GM19455 (cell line): ENCODE data around the gene NUDT19.
"Not testable (repeated sequence)": the region's sequence is repeated elsewhere in the genome, so short reads cannot be mapped to it uniquely, and the experiment has no call there.

Experiments
- ATAC-seq: cut with Tn5 transposase; IDR thresholded peaks from one replicate; pipeline ENCODE4 v1.9.1; 2021; ENCODE audit not compliant: unreplicated experiment

NUDT19 gene

DNA sequence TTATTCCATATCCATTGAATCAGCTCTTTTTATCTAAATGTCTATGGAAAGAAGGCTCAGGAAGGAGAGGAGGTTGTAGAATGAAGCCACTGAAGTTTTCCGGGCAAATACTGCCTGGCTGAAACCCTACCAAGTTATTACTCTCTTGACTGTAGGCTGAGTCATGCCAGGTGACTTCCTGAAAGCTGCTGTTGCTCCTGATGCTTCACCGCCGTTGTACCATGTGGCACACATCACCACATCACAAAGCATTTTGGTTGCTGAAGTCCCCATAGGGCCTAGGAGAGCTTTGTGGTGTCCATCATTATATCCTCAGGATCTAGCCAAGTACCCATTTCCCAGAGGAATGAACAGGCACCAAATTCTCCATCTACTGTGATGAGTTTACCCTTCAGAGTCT lies 16.8 kb downstream of the NUDT19 start:
- ATAC-seq: no peak

DNA sequence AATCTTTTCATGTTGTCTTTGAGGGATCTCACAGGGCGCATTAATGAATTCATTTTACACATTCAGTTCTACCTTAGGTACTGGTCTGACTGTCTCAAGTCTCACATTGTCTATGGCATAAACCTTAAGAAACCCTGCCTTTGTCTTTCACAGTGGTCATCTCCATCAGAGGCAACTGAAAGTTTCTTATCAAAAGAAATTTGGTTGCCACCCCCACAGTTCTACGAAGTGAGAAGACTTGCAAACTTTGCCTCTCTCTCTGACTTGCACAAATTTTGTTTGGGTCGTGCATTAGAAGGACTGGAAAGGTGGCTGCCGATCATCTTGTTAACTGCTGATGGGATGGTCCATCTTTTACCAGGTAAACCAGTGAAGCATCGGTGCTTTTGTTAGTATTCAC lies 17.4 kb downstream of the NUDT19 start:
- no peak for ATAC-seq

DNA sequence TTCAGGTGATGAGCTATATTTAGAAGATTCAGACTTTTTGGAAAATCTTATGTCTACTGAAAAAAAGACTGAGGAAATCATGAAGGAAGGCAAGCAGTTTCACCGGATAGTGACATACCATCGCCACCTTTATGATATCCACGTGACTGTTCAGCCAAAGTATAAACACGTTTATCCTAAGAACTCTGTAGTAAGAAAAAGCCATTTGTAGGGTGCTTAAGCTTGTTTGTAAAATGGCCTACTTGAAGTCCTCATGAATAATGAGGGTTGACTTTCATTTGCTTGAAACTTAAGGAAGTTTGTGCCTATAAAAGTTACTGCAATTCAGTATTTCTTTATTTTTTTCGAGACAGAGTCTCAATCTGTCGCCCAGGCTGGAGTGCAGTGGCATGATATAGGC lies 20.1 kb downstream of the NUDT19 start:
- ATAC-seq: no peak

DNA sequence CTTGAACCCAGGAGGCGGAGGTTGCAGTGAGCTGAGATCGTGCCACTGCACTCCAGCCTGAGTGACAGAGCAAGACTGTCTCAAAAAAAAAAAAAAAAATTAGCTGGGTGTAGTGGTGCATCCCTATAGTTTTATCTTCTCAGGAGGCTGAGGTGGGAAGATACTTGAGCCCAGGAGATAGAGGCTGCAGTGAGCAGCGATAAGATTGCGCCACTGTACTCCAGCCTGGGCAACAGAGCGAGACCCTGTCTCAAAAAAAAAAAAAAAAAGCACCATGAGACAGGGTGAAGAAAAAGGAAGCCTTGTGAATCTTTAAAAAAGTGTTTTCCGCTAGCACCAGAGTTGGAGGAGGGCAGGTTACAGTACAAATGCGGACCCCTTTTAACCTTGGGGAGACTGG lies 24.6 kb downstream of the NUDT19 start:
- not testable (repeated sequence) for ATAC-seq

DNA sequence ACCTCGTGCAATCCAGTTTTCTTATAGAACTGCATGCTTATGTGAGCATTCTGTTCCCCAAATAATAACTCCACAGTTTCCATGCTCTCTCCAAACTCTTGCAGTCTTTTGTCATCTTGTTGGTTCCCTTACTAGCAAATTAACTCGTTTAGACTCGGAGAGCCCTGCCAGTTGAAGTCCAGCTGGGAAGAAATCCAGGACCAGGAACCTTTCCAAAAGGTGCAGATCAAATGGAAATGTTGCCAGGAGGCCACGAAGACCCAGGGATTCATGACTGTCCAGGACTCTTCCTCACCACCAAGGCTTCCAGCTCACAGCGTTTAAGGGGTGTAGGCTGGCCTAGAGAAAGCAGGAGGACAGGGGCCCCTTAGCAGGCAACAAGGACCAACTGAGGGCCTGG lies 25.9 kb downstream of the NUDT19 start:
- ATAC-seq: no peak

DNA sequence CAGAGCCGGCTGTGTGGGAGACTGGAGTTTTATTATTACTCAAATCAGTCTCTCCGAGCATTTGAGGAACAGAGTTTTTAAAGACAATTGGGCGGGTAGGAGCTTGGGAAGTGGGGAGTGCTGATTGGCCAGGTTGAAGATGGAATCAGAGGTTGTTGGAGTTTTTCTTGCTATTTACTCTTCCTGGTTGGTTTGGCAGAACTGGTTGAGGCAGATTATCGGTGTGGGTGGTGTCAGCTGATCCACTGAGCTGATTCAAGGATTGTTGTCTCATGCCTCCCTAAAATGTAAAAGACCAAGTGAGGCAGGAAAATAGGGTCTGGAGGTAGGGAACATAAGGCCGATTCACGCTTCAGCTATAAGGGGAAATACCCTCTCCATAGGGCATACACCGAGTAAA lies 26.7 kb downstream of the NUDT19 start:
- ATAC-seq: no peak

DNA sequence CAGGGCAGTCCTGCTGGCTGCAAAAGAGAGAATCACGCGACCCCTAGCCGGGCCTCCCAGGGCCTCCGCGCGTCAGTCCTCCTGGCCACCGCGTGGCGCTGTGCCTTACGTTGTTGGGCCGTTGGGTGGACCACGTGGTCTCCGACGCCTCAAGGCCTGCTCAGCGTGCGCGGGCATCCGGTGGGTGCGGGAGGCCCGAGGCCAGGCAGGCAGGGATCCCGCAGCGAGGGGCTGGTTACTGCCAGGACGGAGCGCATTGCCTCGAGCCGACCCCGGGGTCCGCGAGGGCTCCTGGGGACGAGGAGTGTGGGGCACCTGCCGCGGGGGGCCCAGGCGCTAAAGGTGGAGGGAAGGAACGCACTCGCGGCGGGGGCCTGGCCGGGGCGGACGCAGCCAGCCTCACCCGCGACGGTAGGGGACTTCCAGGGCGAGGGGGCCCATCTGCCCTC lies 28.0 kb downstream of the NUDT19 start, which contains the start of gene TDRD12:
TDRD12 (plus strand) TSS at position 157 of the 449 bp plus-strand sequence. CDS start 306 bp downstream, outside the sequence.
- no peak for ATAC-seq

DNA sequence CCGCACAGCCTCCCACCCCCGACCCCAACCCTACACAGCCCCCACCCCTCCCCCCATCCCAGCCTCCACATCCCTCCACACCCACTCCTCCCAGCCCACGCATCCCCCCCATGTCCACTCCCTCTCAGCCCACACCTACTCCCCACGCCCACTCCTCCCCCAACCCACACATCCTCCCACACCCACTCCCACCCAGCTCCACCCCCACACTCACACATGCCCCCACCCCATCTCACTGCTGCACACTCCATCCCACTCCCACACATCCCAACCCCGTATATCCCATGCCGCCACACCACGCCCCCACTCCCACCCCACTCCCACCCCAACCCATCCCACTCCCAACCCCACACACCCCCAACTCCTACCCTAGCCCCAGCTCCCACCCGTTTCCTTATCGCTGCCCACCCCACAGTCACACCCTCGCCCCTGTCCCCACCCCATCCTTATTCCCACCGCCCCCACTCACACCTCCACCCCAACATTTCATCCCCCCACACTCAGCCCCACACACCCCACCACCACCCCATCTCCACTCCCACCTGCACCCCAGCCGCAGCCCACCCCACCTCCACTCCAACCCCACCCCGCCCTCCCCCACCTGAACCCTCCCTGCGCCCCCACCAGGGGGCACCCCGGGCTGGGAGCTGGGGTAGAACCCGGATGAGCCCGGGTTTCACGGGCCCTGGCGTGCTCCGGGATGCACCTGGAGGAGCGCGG lies 28.8 kb downstream of the NUDT19 start:
- no peak for ATAC-seq

DNA sequence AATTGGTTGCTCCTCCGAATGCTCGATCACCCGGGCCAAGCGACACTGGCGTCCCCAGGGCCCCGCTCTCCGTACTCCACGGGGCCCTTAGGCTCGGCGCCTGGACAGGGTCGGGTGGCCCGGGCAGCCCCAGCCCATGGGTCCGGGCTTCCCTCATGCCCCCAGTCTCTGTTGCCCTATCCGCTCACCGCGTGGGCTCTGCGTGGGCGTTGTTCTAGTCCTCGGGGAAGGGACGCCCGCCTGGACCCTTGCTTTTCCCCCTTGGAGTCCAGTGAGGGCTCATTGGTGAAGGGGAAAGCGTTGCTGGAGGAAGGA lies 29.3 kb downstream of the NUDT19 start:
- ATAC-seq: no peak

DNA sequence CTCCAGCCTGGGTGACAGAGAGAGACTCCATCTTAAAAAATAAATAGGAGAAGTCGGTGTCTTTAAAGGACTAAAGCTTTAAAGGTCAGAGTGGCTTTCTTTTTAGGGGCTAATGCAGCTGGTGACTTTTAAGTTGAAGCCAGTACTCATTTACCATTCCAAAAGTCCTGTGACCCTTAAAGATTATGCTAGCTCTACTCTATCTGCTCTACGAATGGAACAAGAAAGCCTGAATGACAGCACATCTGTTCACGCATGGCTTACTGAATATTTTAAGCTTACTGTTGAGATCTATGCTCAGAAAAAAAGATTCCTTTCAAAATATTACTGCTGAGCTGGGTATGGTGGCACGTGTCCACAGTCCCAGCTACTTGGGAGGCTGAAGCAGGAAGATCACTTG lies 44.3 kb downstream of the NUDT19 start:
- no peak for ATAC-seq

DNA sequence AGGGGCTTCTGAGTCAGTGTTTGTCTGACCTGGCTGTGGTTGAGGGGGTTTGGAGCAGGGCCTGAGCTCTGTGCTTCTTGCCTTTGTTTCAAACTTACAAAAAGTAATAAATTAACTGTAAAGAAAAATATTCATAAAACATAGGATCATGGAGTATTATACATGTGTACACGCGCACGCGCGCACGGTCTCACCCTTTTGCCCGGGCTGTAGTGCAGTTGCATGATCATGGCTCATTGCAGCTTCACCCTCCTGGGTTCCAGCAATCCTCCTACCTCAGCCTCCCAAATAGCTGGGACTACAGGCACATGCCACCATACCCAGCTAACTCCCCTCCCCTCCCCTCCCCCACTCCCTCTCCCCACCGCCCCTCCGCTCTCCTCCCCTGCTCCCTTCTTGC lies 51.4 kb downstream of the NUDT19 start:
- ATAC-seq: no peak

DNA sequence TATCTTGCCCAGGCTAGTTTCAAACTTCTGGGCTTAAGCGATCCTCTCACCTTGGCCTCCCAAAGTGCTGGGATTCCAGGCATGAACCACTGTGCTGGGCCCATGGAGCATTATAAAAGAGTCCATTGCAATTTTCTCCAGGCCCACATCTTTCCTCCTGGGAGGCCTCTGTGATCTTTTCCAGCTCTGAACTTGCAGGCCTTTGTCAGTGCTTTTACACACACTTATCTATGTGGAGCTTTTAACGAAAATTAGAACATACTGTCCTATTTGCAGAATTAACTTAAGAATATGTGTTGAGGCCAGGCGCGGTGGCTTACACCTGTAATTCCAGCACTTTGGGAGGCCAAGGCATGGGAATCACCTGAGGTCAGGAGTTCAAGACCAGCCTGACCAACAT lies 51.8 kb downstream of the NUDT19 start:
- ATAC-seq: no peak

DNA sequence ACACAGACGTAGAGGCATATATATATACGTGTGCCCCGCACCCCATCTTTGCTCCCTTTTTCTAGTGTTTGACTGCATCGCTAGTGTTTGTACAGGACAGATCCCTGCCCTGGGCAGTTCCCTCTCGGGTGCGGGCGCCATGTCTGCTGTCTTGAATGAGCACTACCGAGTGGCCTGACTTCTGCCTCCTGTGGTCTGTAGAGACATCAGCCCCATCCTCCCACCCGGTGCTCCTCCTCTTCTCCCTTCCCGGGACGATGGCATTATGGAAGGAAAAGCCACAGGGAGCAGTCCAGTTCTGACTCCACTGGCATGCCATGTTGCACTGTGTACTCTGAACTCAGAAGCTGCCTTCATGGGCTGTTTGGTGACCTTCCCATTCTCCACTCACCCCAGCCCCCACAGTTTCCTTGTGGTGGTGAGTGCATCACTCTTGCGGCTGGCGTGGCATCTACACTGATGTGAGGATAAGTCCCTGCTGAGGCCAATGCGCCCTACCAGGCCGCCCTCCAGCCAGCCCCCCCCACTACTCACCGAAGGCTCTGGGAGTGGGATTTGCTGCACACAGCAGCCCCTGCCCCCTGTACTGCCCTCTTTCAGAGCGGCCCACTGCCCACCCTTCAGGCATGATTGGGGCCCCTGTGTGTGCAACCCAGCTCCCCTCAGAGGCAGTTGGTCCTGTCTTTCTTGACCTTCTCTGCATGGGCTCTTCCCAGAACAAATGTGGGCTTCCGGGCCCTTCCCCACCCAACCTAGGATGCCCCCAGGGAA lies 53.1 kb downstream of the NUDT19 start:
- ATAC-seq: no peak

DNA sequence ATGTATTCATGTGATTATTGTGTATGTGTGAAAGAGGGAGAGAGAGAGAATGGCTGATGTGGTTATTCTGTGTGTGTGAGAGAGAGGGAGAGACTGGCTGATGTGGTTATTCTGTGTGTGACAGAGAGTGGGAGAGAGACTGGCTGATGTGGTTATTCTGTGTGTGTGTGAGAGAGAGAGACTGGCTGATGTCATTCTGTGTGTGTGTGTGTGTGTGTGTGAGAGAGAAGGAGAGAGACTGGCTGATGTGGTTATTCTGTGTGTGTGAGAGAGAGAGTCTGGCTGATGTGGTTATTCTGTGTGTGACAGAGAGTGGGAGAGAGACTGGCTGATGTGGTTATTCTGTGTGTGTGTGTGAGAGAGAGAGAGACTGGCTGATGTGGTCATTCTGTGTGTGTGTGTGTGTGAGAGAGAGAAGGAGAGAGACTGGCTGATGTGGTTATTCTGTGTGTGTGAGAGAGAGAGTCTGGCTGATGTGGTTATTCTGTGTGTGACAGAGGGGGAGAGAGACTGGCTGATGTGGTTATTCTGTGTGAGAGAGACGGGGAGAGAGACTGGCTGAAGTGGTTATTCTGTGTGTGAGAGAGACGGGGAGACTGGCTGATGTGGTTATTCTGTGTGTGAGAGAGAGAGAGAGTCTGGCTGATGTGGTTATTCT lies 54.1 kb downstream of the NUDT19 start:
- ATAC-seq: not testable (repeated sequence)

DNA sequence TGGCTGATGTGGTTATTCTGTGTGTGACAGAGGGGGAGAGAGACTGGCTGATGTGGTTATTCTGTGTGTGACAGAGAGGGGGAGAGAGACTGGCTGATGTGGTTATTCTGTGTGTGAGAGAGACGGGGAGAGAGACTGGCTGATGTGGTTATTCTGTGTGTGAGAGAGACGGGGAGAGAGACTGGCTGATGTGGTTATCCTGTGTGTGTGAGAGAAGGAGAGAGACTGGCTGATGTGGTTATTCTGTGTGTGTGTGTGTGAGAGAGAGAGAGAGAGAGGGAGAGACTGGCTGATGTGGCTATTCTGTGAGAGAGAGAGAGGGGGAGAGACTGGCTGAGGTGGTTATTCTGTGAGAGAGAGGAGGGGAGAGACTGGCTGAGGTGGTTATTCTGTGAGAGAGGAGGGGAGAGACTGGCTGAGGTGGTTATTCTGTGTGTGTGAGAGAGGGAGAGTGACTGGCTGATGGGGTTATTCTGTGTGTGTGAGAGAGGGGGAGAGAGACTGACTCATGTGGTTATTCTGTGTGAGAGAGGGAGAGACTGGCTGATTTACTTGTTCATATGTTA lies 55.1 kb downstream of the NUDT19 start:
- ATAC-seq: not testable (repeated sequence)

DNA sequence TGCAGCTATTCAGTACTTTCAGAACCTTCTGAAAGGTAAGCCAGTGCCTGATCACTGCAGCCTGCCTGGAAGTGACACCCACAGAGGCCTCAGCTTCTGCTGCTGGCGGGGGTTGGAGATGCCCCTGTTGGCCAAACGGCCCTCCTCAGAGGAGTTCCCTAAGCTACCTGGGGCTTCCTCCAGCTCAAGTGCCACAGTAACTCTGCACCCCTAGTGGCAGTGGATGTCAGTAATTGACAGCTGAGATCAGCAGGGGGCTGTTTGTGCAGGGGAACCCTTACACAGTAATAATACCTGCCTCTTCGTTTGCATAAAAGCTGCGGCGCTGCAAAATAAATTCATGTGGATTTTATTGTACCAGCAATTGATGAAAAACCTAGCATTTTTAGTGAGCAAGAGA lies 56.9 kb downstream of the NUDT19 start:
- ATAC-seq: no peak

DNA sequence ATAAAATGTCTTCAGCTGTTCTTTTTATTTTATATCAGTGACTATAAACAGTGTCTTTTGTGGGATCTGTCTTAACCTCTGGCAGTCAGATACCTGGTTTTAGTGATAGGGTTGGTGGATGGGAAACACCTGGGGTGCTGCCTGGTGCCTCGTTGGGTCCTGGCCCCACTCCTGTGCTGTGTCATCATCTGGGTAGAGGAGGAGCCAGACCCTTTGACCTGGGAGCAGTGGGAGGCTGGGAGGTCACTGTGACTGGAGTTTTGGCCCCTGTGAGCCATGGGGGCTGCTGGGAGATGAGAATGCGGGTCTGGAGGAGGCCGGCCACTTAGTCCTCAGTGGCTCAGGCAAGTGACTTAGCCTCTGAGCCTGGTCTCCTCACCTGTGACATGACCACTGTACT lies 57.3 kb downstream of the NUDT19 start:
- ATAC-seq: no peak

DNA sequence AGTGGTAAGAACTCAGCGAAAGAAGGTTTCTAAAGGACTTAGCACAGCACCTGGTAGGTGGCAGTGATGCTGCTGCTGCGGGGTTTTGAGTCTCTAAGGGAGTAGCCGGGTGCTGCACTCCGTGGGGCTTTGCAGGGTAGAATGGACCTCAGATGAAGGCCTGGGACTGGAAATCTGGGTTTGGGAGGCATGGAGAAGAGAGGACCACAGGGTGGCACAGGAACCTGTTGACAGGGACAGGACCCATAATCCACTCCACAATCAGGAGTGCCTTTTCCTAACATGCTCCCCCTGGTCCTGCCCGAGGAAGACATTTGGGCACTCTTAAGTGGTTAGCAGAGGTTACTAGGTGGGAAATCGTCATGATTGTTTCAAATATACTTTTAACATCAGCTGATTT lies 57.7 kb downstream of the NUDT19 start:
- no peak for ATAC-seq

DNA sequence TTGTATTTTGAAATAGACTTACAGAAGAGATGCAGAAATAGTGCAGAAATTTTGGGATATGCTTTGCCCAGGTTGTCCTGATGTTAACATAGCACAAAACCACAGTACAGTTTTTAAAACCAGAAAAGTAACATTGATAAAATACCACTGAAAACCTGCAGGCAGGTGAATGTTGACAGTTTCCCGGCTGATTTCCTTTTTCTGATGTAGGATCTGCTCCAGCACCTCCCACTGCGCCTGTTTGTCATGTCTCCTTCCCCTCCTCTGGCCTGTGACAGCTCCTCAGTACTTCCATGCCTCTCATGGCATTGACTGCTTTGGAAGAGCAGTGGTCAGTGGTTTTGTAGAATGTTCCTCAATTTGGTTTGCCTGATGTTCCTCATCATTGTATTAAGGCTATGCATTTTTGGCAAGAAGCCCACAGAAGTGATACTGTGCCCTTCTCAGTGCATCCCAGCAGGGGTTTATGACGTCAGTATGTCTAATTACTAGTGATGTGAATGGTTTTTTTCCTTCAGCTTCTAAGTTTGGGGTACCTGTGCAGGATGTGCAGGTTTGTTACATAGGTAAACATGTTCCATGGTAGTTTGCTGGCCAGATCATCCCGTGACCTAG lies 58.9 kb downstream of the NUDT19 start:
- ATAC-seq: no peak

DNA sequence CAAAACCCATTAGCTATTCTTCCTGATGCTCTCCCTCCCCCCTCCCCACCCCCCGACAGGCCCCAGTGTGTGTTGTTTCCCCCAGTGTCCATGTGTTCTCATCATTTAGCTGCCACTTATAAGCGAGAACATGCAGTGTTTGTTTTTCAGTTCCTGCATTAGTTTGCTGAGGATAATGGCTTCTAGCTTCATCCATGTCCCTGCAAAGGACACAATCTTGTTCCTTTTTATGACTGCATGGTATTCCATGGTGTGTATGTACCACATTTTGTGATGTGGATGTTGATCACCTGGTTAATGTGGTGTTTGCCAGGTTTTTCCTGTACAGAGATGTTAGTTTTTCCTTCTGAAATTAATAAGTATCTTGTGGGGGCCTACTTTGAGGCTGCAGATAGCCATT lies 59.4 kb downstream of the NUDT19 start:
- ATAC-seq: no peak

DNA sequence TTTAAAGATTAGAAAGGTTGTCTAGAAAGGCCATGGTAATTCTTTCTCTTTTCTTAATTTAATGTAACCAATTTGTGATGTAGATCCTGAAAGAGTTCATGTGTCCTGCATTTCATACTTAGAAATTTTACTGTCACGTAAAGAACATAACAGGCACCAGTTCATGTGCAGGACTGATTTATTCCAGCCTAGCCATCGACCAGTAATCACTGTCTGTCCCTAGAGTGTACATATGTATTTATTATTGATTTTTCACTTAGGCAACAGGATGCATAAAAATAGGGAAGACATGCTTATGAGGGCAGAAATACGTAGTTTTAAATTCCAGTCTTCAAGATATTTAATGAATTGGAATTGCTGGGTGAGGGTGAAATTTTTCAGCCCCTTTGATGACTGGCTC lies 65.6 kb downstream of the NUDT19 start:
- no peak for ATAC-seq
